Activated CD4-positive, alpha-beta T cell treated with anti-CD3 and anti-CD28 coated beads for 36 hours (primary cell): ENCODE results near the gene LHPP. TPM values are rescaled to one million over a fixed set of nuclear protein-coding genes. Genes with fewer than 3 reads are reported as not detected.

Experiments used
- ATAC-seq: fragments of 200-7000 bp; cut with Tn5 transposase; one replicate; pipeline ENCODE4 v1.10.0; 2021; ENCODE audit warnings: mild to moderate bottlenecking, moderate library complexity
- CTCF ChIA-PET: fragments of 350-600 bp; sonication (Branson Sonifier 250); formaldehyde crosslinking; loops from one replicate; lab custom pipeline; 2021; ENCODE audit warnings: antibody characterized with exemption; lab: Charles Lee
- POLR2A ChIA-PET: fragments of 350-600 bp; sonication (Branson Sonifier 250); formaldehyde crosslinking; loops from one replicate; lab custom pipeline; 2021; ENCODE audit warnings: antibody characterized with exemption, inconsistent platforms; lab: Charles Lee
- DNase-seq: peaks from one replicate; pipeline ENCODE4 v3.0.0-alpha.2; 2020
- H3K27ac Mint-ChIP-seq: one replicate; pipeline ENCODE4 v1.8.0; 2021; ENCODE audit warnings: mixed read lengths
- H3K27me3 Mint-ChIP-seq: one replicate; pipeline ENCODE4 v1.8.0; 2021; ENCODE audit warnings: mixed read lengths
- H3K36me3 Mint-ChIP-seq: one replicate; pipeline ENCODE4 v1.8.0; 2021; ENCODE audit warnings: low read depth, mixed read lengths
- H3K4me1 Mint-ChIP-seq: one replicate; pipeline ENCODE4 v1.8.0; 2021; ENCODE audit warnings: mixed read lengths
- H3K4me3 Mint-ChIP-seq: one replicate; pipeline ENCODE4 v1.8.0; 2021; ENCODE audit warnings: mild to moderate bottlenecking, moderate library complexity, mixed read lengths
- H3K9me3 Mint-ChIP-seq: one replicate; pipeline ENCODE4 v1.8.0; 2021; ENCODE audit warnings: low read depth, mixed read lengths
- intact Hi-C, 2 experiments: fragments of 100-400 bp; cut with DNase I in 1 of 2; cut with micrococcal nuclease in 1 of 2; formaldehyde crosslinking; loops; one replicate each; pipeline versions ENCODE4 v1.14.2 to v1.15.1; 2022 to 2024; cut with DNase I, micrococcal nuclease
- total RNA-seq, 2 experiments: library from RNA; stranded (reverse); gene quantifications; one replicate each; pipeline ENCODE4 v1.2.3, GENCODE V29; 2021

Gene LHPP
- total RNA-seq, 2 experiments from 2014 or later = 11.5 to 14.0 TPM

DNA sequence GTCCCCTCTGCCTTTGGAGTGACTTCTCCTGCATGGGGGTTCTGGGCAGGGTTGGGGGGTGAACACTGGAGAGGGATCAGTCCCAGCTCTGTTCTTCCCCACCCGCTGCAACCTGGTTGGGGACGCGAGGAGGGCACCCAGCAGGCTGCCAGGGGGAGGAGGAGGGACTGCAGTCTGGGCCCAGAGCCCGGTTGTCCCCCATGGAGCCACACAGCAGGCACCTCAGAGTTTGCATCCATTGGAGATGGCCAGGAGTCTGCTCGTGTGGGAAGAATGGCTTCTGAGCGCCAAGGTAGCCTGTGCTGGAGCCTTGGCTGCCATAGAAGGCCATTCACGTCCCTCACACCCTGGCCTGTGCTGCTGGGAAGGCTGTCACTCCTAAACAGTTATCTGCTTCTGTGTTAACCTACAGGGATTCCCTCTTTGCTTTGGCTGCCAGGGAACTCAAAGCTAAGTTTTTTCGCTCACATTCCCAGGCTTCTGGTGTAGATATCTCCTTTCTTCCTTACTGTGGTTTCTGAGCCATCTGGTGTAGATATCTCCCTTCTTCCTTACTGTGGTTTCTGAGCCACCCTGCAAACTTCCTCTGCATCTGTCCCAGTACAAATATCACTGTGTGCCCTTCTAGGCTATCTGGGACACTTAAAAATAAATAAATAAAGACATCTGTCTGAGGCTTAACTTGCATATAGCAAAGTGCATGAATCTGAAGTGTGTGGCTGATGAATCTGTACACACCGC is 133.7 kb downstream of the LHPP start:
- POLR2A ChIA-PET = no interaction called here
- no peak overlapping the region for H3K4me3 Mint-ChIP-seq
- intact Hi-C loops = no loop called here
- DNase-seq = no peak
- no peaks in the 10 kb centered on the region for H3K9me3 Mint-ChIP-seq
- CTCF ChIA-PET = no interaction called here
- no peak overlapping the region for H3K27ac Mint-ChIP-seq
- H3K27me3 Mint-ChIP-seq = no peaks in the 10 kb centered on the region
- H3K4me1 Mint-ChIP-seq = no peaks in the 10 kb centered on the region
- H3K36me3 Mint-ChIP-seq = no peaks in the 10 kb centered on the region
- ATAC-seq = no peak

DNA sequence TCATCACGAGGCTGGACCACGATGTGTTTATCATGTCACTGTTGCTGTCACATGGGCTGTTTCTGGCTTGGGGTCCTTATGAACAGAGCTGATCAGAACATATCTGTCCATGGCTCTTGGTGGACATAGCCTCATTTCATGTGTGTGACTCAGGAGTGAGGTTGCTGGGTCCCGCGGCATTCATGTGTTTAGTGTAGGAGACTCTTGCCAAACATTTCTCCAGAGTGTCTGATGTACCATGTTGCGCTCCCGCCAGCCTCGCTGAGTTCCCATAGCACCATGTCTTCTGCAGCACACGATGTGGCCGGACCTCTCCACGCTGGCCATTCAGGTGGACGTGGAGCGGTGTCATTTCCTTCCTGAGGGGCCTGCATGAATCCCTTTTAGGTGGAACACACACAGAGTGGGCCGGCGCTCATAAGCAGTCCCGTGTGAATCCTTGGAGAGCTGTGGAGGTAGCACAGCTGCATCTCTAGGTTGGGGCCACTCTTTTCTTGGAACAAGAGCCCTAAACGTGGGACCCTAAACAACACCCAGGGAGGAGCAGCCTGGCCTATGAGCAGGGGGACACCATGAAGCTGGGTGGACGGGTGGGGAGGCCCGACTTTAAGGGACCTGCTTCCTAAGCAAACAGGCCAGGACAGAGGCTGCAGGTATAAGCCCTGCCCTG is 134.6 kb downstream of the LHPP start:
- intact Hi-C loops = no loop called here
- no peaks in the 10 kb centered on the region for H3K36me3 Mint-ChIP-seq
- CTCF ChIA-PET = no interaction called here
- ATAC-seq (no peak), DNase-seq (no peak)
- no peaks in the 10 kb centered on the region for H3K27me3 Mint-ChIP-seq
- H3K9me3 Mint-ChIP-seq = no peaks in the 10 kb centered on the region
- no peak overlapping the region for H3K4me3 Mint-ChIP-seq
- H3K4me1 Mint-ChIP-seq = no peaks in the 10 kb centered on the region
- H3K27ac Mint-ChIP-seq = no peak overlapping the region
- POLR2A ChIA-PET = no interaction called here

DNA sequence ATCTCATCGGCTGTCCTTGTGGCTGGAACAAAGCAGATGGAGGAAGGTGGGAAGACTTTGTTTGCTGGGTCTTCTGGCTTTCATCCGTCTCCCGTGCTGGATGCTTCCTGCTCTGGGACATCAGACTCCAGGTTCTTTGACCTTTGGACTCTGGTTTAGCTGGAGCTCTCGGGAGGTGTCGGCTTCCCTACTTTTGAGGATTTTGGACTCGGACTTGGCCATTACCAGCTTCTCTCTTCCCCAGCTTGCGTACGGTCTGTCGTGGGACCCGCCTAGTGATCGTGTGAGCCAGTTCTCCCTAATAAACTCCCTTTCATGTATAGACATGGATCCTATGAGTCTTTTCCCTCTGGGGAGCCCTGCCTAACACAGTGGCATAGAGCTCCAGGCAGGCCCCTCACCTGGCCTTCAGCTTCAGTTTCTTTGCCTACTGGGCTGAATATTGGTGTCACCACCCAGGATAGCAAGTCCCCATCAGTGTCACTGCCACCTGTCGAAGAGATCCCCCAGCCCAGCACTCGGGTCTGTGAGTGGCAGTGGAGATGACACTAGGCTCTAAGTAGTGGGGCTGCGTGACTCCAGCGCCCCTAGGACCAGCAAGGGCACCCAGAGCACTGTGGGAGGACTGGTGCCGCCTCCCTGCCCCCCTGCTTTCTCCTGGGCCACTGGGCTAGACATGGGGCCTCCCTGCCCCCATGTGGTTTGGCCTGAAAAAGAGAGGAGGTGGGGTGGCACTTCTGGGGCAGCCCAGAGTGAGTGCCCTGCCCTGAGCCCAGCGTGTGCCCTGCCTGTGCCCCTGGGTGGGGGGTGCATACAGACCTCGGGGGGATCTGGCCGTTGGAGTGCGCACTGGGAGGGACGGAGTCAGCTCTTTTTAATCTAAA is 135.6 kb downstream of the LHPP start:
- Mint-ChIP-seq H3K4me1 (no peaks in the 10 kb centered on the region), H3K4me3 (no peak overlapping the region), H3K36me3 (no peaks in the 10 kb centered on the region), H3K9me3 (no peaks in the 10 kb centered on the region), H3K27me3 (no peaks in the 10 kb centered on the region), H3K27ac (no peak overlapping the region)
- ChIA-PET CTCF (no interaction called here), POLR2A (no interaction called here)
- intact Hi-C loops = no loop called here
- ATAC-seq (no peak), DNase-seq (no peak)

DNA sequence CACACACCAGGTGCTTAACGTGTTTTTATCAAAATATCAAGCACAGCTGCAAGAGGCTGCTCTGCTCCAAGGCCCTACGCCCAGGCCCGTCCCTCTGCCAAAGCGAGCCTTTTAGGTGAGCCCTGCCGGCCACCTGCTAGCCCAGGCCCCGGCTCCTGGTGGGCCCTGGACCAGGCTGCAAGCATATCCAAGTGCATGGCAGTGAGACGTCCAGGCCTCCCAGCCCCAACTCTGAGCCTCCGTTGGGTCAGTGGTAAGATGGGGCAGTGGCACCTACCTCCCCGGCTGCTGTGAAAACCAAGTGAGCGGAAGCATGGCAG is 136.2 kb downstream of the LHPP start:
- ATAC-seq (no peak), DNase-seq (no peak)
- Mint-ChIP-seq H3K4me1 (no peaks in the 10 kb centered on the region), H3K4me3 (no peak overlapping the region), H3K9me3 (no peaks in the 10 kb centered on the region), H3K36me3 (no peaks in the 10 kb centered on the region), H3K27ac (no peak overlapping the region), H3K27me3 (no peaks in the 10 kb centered on the region)
- POLR2A ChIA-PET = no interaction called here
- intact Hi-C loops = no loop called here
- CTCF ChIA-PET = no interaction called here

DNA sequence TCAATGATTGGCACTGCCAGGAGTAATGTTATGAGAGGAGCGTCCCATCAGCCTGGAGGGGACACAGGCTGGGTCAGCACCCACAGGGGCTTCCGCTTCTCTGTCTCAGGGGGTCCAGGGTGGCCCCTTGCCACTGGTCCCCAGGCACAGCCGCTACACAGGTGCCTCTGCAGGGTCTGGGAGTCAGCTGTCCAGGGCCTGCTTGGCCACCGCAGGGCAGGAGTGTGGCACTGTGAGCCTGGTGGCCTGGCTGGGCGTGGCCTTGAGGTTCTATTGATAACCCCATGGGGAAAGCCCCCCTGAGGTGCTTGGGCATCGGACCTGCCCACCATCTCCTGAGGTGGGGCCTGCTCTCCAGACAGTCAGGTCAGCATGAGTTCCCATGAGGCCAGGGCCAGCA is 136.6 kb downstream of the LHPP start:
- Mint-ChIP-seq H3K27ac (no peak overlapping the region), H3K4me3 (no peak overlapping the region), H3K36me3 (no peaks in the 10 kb centered on the region), H3K9me3 (no peaks in the 10 kb centered on the region), H3K27me3 (no peaks in the 10 kb centered on the region), H3K4me1 (no peaks in the 10 kb centered on the region)
- ATAC-seq = no peak
- ChIA-PET POLR2A (no interaction called here), CTCF (no interaction called here)
- intact Hi-C loops = no loop called here
- no peak for DNase-seq

DNA sequence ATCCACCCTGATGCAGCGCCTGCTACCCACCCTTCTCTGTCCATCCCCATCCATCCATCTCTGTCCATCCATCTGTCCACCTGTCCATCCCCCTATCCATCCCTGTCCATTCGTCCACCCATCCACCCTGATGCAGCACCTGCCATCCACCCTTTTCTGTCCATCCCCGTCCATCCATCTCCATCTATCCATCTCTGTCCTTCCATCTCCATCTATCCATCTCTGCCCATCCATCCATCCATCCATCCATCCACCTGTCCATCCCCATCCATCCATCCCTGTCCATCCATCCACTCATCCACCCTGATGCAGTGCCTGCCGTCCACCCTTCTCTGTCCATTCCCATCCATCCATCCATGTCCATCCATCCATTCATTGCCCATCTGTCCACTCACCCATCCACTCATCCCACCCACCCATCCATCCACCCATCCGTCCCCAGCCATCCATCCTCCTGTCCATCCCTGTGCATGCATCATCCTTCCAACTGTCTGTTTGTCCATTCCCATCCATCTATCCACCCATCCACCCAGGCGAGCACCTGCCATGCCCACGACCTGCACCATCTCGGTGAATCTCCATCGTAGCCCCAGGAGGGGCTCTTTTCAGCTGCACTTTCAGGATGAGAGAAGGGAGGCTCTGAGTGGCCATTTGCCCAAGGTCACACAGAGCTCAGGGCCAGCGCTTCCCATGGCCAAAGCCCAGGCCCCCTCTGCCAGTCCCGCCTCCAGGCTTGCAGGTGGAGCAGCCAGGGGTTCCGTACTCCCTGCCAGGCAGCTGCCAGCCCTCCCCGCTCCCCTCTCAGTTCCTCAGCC is 137.4 kb downstream of the LHPP start:
- CTCF ChIA-PET = interaction anchor here (0.7 kb wide), 1 partner anchor 49 kb away, joined by 3 read pairs; no protein-coding TSS in a partner anchor
- H3K36me3 Mint-ChIP-seq = no peaks in the 10 kb centered on the region
- no peaks in the 10 kb centered on the region for H3K27me3 Mint-ChIP-seq
- no peak overlapping the region for H3K4me3 Mint-ChIP-seq
- POLR2A ChIA-PET = no interaction called here
- ATAC-seq = no peak
- DNase-seq = no peak
- H3K27ac Mint-ChIP-seq = no peak overlapping the region
- intact Hi-C loops = no loop called here
- no peaks in the 10 kb centered on the region for H3K9me3 Mint-ChIP-seq
- no peaks in the 10 kb centered on the region for H3K4me1 Mint-ChIP-seq

DNA sequence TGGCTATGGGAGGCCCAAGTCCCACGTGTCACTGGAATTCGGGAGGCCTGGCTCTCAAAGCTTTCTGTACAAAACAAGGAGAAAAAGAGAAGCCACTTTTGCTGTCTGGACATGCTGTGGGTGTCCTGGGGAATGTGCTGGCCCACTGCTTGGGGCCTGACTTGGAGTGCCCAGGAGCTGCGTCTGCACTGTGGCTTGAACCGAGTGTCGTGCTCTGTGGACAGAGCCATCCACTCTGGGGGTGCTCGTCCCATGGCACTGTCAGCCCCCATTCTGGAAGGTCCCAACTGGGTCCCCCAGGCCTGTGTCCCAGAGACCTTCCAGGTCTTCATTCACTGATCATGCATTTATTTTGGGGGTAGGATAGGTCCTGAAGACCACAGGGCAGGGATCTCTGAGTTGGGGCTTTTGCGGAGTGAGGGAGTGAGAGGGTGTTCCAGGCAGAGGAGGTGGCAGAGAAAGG is 138.0 kb downstream of the LHPP start:
- no peak overlapping the region for H3K27ac Mint-ChIP-seq
- H3K9me3 Mint-ChIP-seq = no peaks in the 10 kb centered on the region
- CTCF ChIA-PET = interaction anchor here (0.7 to 1.8 kb wide), 2 partner anchors 50 to 141 kb away, joined by 3 to 8 read pairs; no protein-coding TSS in a partner anchor
- ATAC-seq = no peak
- H3K36me3 Mint-ChIP-seq = no peaks in the 10 kb centered on the region
- no peaks in the 10 kb centered on the region for H3K27me3 Mint-ChIP-seq
- no peaks in the 10 kb centered on the region for H3K4me1 Mint-ChIP-seq
- H3K4me3 Mint-ChIP-seq = no peak overlapping the region
- POLR2A ChIA-PET = no interaction called here
- no peak for DNase-seq
- intact Hi-C loops = no loop called here

DNA sequence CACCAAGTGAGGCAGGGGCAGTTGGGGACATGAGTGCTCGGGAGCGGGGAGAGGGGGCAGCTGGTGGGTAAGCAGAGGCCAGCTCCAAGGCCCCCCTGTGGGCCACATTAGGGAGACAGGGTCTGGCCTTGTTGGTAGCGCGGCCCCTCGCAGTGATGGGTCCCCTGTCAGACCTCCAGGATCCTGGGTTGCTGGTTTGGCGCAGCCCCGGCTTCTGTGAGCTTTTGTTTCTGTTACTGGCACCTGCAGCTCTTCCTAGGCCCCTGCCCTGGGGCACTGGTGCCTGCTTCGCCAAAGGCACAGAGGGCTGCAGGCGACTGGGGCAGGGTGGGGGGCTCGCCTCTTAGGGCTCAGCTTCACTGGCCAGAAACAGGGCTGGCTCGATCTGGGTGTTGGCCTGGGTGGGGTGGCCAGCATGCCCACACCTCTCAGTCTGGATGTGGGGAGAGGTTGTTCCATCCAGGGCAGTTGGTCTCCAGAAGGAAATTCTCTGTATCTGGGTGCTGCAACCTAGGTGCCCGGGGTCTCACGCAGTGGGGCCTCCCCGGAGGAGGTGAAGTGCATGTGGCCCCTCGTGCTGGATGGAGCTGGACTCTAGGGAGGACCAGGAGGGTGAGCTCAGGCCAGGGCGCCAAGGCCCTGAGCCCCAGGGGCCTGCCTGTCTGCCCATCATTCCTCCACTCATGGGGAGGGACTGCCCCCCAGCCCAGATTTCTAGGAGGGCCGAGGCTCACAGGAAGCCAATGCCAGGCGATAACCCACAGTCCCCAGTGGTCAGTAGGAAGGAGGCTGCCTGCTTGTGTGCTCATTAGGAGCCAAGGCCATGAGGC is 138.6 kb downstream of the LHPP start:
- no peaks in the 10 kb centered on the region for H3K27me3 Mint-ChIP-seq
- H3K36me3 Mint-ChIP-seq = no peaks in the 10 kb centered on the region
- H3K4me1 Mint-ChIP-seq = no peaks in the 10 kb centered on the region
- CTCF ChIA-PET = interaction anchor here (1.8 kb wide), 1 partner anchor 141 kb away, joined by 8 read pairs; no protein-coding TSS in a partner anchor
- DNase-seq = no peak
- no peak overlapping the region for H3K4me3 Mint-ChIP-seq
- POLR2A ChIA-PET = no interaction called here
- intact Hi-C loops = no loop called here
- H3K9me3 Mint-ChIP-seq = no peaks in the 10 kb centered on the region
- no peak for ATAC-seq
- H3K27ac Mint-ChIP-seq = no peak overlapping the region

DNA sequence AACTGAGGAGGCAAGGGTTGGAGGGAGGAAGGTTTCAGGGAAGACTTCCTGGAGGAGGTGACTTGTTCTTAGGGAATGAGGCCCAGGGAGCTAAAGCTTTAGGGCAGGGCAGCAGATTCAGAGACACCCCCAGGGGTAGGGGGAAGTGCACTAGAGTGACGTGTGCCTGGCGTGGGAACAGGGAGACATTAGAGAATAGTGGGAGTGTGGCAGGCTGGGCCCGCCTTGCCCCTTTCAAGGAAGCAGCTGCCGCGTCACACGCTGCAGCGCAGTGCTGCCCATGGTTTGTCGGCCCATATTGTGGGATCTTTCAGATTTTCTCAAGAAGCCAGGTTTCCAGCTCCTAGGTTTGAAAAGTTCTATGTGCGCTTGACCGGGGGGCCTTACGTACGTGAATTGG is 139.4 kb downstream of the LHPP start:
- CTCF ChIA-PET = interaction anchor here (1.8 kb wide), 1 partner anchor 140 kb away, joined by 8 read pairs; no protein-coding TSS in a partner anchor

DNA sequence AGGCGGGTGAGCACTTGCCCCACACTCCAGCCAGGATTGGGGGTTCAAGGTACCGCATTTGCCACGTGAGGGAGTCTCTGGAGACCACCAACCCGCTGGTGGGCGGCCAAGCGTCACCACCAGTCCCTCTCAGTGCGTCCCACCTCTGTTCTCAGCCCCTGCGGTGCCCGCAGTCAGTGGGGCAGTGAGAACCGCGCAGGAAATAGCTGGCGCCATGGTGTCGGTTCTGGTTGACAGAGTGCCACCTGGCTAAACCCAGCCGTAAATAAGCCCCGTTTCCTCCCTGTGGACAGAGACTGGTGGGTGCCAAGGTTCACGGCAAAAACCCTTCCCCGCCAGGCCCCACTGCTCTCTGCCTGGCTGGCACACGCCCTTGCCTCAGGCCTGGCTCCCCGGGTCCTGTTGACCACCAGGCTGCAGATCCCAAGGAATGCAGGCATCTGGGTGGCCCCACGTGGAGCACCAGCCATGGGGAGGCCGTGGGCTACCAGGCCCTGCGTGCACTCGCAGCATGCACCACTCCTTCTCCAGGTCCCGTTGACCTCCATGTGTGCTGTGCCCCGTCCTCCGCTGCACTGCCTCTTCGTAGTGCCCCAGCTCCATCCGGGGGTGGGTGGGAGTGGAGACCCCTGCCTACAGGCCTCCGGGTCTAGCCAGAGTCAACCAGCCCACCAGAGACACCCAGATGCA is 140.0 kb downstream of the LHPP start:
- Mint-ChIP-seq H3K4me3 (no peak overlapping the region), H3K4me1 (no peaks in the 10 kb centered on the region), H3K27ac (no peak overlapping the region), H3K9me3 (no peaks in the 10 kb centered on the region), H3K27me3 (no peaks in the 10 kb centered on the region), H3K36me3 (no peaks in the 10 kb centered on the region)
- POLR2A ChIA-PET = no interaction called here
- no peak for ATAC-seq
- CTCF ChIA-PET = interaction anchor here (0.7 to 1.0 kb wide), 2 partner anchors 16 to 1158 kb away, joined by 3 read pairs; no protein-coding TSS in a partner anchor
- DNase-seq = no peak
- intact Hi-C loops = no loop called here

More for the DNA sequence above, 139.4 kb downstream of the LHPP start:
- DNase-seq = no peak
- Mint-ChIP-seq H3K4me3 (no peak overlapping the region), H3K27ac (no peak overlapping the region), H3K4me1 (no peaks in the 10 kb centered on the region), H3K27me3 (no peaks in the 10 kb centered on the region), H3K36me3 (no peaks in the 10 kb centered on the region), H3K9me3 (no peaks in the 10 kb centered on the region)
- ATAC-seq = no peak
- POLR2A ChIA-PET = no interaction called here
- intact Hi-C loops = no loop called here
